T-cell (primary cell): Measurements from ENCODE around the gene GYPC. TPM values are rescaled to one million over a fixed set of nuclear protein-coding genes. Genes with fewer than 3 reads are reported as not detected.

Experiments used
- ATAC-seq, 4 experiments: fragments of 200-7000 bp in 3 of 4; fragments of 150-1000 bp in 1 of 4; cut with Tn5 transposase; replicated peaks in 1 of 4; 1 replicate in 3 of 4; 2 replicates in 1 of 4; pipeline ENCODE4 v1.10.0; 2021; ENCODE audit warnings: moderate library complexity in 3 of 4, mild to moderate bottlenecking in 2 of 4, moderate number of reproducible peaks in 1 of 4
- CTCF ChIA-PET, 2 donors: fragments of 300-600 bp; sonication (Branson Sonifier 250); formaldehyde crosslinking; loops; one replicate each; lab custom pipeline; 2022; ENCODE audit warnings: antibody characterized with exemption in 2 of 2; lab: Charles Lee
- POLR2A ChIA-PET, 2 donors: fragments of 300-600 bp; sonication (Branson Sonifier 250); formaldehyde crosslinking; loops; one replicate each; lab custom pipeline; 2022; ENCODE audit warnings: antibody characterized with exemption in 2 of 2; lab: Charles Lee
- DNase-seq, 35 experiments: peaks; one replicate each; pipeline versions ENCODE4 v3.0.0 to v3.0.0-alpha.2; 2013 to 2023
- H3K27ac ChIP-seq: one replicate; pipeline ENCODE4 v1.5.1; 2013; ENCODE audit warnings: low read length
- H3K27me3 ChIP-seq, 2 experiments: replicated peaks in 1 of 2; 1 replicate in 1 of 2; 2 replicates in 1 of 2; pipeline versions ENCODE4 v1.6.1 to v1.7.0; 2013; ENCODE audit warnings: low read length in 1 of 2, mixed read lengths in 1 of 2; ENCODE audit not compliant: control insufficient read depth in 2 of 2, insufficient read depth in 2 of 2; ENCODE audit errors: extremely low read depth in 1 of 2
- H3K36me3 ChIP-seq, 2 donors: 1 replicate in 1 of 2; 2 replicates in 1 of 2; pipeline versions ENCODE4 v1.6.1 to v1.7.0; 2013; ENCODE audit warnings: low read length in 1 of 2; ENCODE audit not compliant: control insufficient read depth in 2 of 2, insufficient read depth in 1 of 2; ENCODE audit errors: extremely low read depth in 1 of 2
- H3K4me1 ChIP-seq, 2 experiments: 1 replicate in 1 of 2; 2 replicates in 1 of 2; pipeline versions ENCODE4 v1.6.1 to v1.7.0; 2013; ENCODE audit warnings: low read length in 2 of 2, mixed read lengths in 1 of 2; ENCODE audit not compliant: insufficient read depth in 2 of 2, control insufficient read depth in 1 of 2; ENCODE audit errors: extremely low read depth in 1 of 2
- H3K4me3 ChIP-seq, 2 donors: 1 replicate in 1 of 2; 2 replicates in 1 of 2; pipeline versions ENCODE4 v1.5.1 to v1.7.0; 2013; ENCODE audit warnings: mild to moderate bottlenecking in 2 of 2, low read length in 1 of 2, moderate library complexity in 1 of 2; ENCODE audit not compliant: control insufficient read depth in 1 of 2; ENCODE audit errors: extremely low read depth in 1 of 2
- H3K9me3 ChIP-seq: 2 replicates; pipeline ENCODE4 v1.7.0; 2013
- H3K27ac Mint-ChIP-seq, 2 donors: one replicate each; pipeline ENCODE4 v1.8.0; 2020 to 2021; ENCODE audit warnings: mild to moderate bottlenecking in 2 of 2, mixed read lengths in 2 of 2
- H3K27me3 Mint-ChIP-seq, 2 donors: one replicate each; pipeline ENCODE4 v1.8.0; 2021 to 2022; ENCODE audit warnings: mixed read lengths in 2 of 2
- H3K36me3 Mint-ChIP-seq: one replicate; pipeline ENCODE4 v1.8.0; 2021; ENCODE audit warnings: mixed read lengths
- H3K4me1 Mint-ChIP-seq, 3 donors: one replicate each; pipeline ENCODE4 v1.8.0; 2020 to 2022; ENCODE audit warnings: mixed read lengths in 3 of 3, mild to moderate bottlenecking in 1 of 3
- H3K4me3 Mint-ChIP-seq, 3 donors: one replicate each; pipeline ENCODE4 v1.8.0; 2020 to 2022; ENCODE audit warnings: mild to moderate bottlenecking in 3 of 3, mixed read lengths in 3 of 3, moderate library complexity in 3 of 3
- H3K9me3 Mint-ChIP-seq, 3 donors: one replicate each; pipeline ENCODE4 v1.8.0; 2020 to 2022; ENCODE audit warnings: mixed read lengths in 3 of 3
- WGBS: methylation state at CpG from one replicate; pipeline ENCODE4 v1.1.5; 2013; ENCODE audit warnings: missing lambda C conversion rate; ENCODE audit not compliant: insufficient coverage; 5-methylcytosine and 5-hydroxymethylcytosine counted together
- total RNA-seq, 35 experiments: library from RNA in 6 of 35; stranded (reverse) in 6 of 35; fragments of 120-200 nt in 1 of 35; gene quantifications; one replicate each; pipeline versions ENCODE4 v1.2.1 to v1.2.4 and lab custom pipeline; 2013 to 2026

The GYPC gene
- total RNA-seq, 5 donors from 2014 or later (not counting 1 experiment from before 2014, with no cell fraction given) = 109 to 137 (median 116) TPM

GRCh38 chr2:126720638-126721037 is 64.7 kb downstream of the GYPC start:
- no peak for DNase-seq
- Histone ChIP-seq H3K4me1 (no peaks in the 10 kb centered on the region), H3K4me3 (no peak overlapping the region), H3K27me3 (no peaks in the 10 kb centered on the region), H3K9me3 (no peaks in the 10 kb centered on the region), H3K36me3 (no peaks in the 10 kb centered on the region), H3K27ac (no peak overlapping the region)
- Mint-ChIP-seq H3K36me3 (peaks cover 4% of the 10 kb centered on the region), H3K4me3 (no peak overlapping the region), H3K4me1 (peaks cover 0 to 7% (median 2%) of the 10 kb centered on the region in 3 donors), H3K27me3 (peaks cover 0 to 5% of the 10 kb centered on the region in 2 donors), H3K27ac (no peak overlapping the region), H3K9me3 (peaks cover 5 to 12% (median 9%) of the 10 kb centered on the region in 3 donors)
- no peak for ATAC-seq
- ChIA-PET CTCF (no interaction called here), POLR2A (no interaction called here)
- no CpG with 5 or more reads among the region's 2 CpGs for WGBS

- H3K27ac Mint-ChIP-seq = no peak overlapping the region
- Histone ChIP-seq H3K27me3 (no peaks in the 10 kb centered on the region), H3K36me3 (no peaks in the 10 kb centered on the region), H3K9me3 (no peaks in the 10 kb centered on the region), H3K4me3 (no peak overlapping the region), H3K4me1 (no peaks in the 10 kb centered on the region), H3K27ac (no peak overlapping the region)
- peaks cover 5 to 21% (median 19%) of the 10 kb centered on the region in 3 donors for H3K9me3 Mint-ChIP-seq
- ATAC-seq (no peak), DNase-seq (no peak)
- peaks cover 0 to 7% of the 10 kb centered on the region in 2 donors for H3K27me3 Mint-ChIP-seq
- ChIA-PET POLR2A (no interaction called here), CTCF (no interaction called here)
- WGBS = 88% methylated on average over 1 of the region's 2 CpGs
- H3K4me1 Mint-ChIP-seq = peaks cover 0 to 7% (median 2%) of the 10 kb centered on the region in 3 donors
- H3K4me3 Mint-ChIP-seq = no peak overlapping the region
- peaks cover 7% of the 10 kb centered on the region for H3K36me3 Mint-ChIP-seq
Observed at GRCh38 chr2:126722081-126722480, 66.1 kb downstream of the GYPC start.

GRCh38 chr2:126722546-126722945 is 66.6 kb downstream of the GYPC start:
- H3K36me3 Mint-ChIP-seq = peaks cover 7% of the 10 kb centered on the region
- ChIA-PET POLR2A (no interaction called here), CTCF (no interaction called here)
- Histone ChIP-seq H3K36me3 (no peaks in the 10 kb centered on the region), H3K27me3 (no peaks in the 10 kb centered on the region), H3K9me3 (no peaks in the 10 kb centered on the region), H3K4me3 (no peak overlapping the region), H3K4me1 (no peaks in the 10 kb centered on the region), H3K27ac (no peak overlapping the region)
- H3K27ac Mint-ChIP-seq = no peak overlapping the region
- H3K4me3 Mint-ChIP-seq = no peak overlapping the region
- H3K27me3 Mint-ChIP-seq = peaks cover 0 to 7% of the 10 kb centered on the region in 2 donors
- no CpG with 5 or more reads among the region's 4 CpGs for WGBS
- no peak for DNase-seq
- peaks cover 0 to 7% (median 2%) of the 10 kb centered on the region in 3 donors for H3K4me1 Mint-ChIP-seq
- no peak for ATAC-seq
- peaks cover 5 to 21% (median 19%) of the 10 kb centered on the region in 3 donors for H3K9me3 Mint-ChIP-seq

- peaks cover 0 to 7% of the 10 kb centered on the region in 2 donors for H3K27me3 Mint-ChIP-seq
- DNase-seq (no peak), ATAC-seq (no peak)
- H3K9me3 Mint-ChIP-seq = peaks cover 5 to 21% (median 19%) of the 10 kb centered on the region in 3 donors
- ChIA-PET CTCF (no interaction called here), POLR2A (interaction anchor here in 1 of 2 donors (0.6 kb wide), 1 partner anchor 22 kb away, joined by 3 read pairs; no protein-coding TSS in a partner anchor)
- no peak overlapping the region for H3K4me3 Mint-ChIP-seq
- Histone ChIP-seq H3K36me3 (no peaks in the 10 kb centered on the region), H3K9me3 (no peaks in the 10 kb centered on the region), H3K4me3 (no peak overlapping the region), H3K4me1 (no peaks in the 10 kb centered on the region), H3K27me3 (no peaks in the 10 kb centered on the region), H3K27ac (no peak overlapping the region)
- WGBS = 86% methylated on average over 2 of the region's 2 CpGs
- peaks cover 0 to 7% (median 2%) of the 10 kb centered on the region in 3 donors for H3K4me1 Mint-ChIP-seq
- no peak overlapping the region for H3K27ac Mint-ChIP-seq
- peaks cover 7% of the 10 kb centered on the region for H3K36me3 Mint-ChIP-seq
Observed at GRCh38 chr2:126723281-126723815, 67.4 kb downstream of the GYPC start.

- POLR2A ChIA-PET = interaction anchor here in 1 of 2 donors (0.6 kb wide), 1 partner anchor 439 kb away, joined by 5 read pairs; no protein-coding TSS in a partner anchor
- H3K27ac ChIP-seq = no peak overlapping the region
- CTCF ChIA-PET = no interaction called here
- Mint-ChIP-seq H3K4me3 (no peak overlapping the region), H3K4me1 (no peaks in the 10 kb centered on the region), H3K27ac (no peak overlapping the region), H3K36me3 (peaks cover 7% of the 10 kb centered on the region), H3K27me3 (peaks cover 0 to 7% of the 10 kb centered on the region in 2 donors), H3K9me3 (peaks cover 5 to 21% (median 19%) of the 10 kb centered on the region in 3 donors)
- DNase-seq (no peak), ATAC-seq (no peak)
- H3K27me3 ChIP-seq = peaks cover 0 to 11% of the 10 kb centered on the region in 2 experiments
- H3K4me1 ChIP-seq = no peaks in the 10 kb centered on the region
- no peaks in the 10 kb centered on the region for H3K9me3 ChIP-seq
- H3K4me3 ChIP-seq = no peak overlapping the region
- no peaks in the 10 kb centered on the region for H3K36me3 ChIP-seq
Observed at GRCh38 chr2:126725580-126725979, 69.6 kb downstream of the GYPC start.

- no peak overlapping the region for H3K4me3 Mint-ChIP-seq
- peaks cover 5 to 19% (median 15%) of the 10 kb centered on the region in 3 donors for H3K9me3 Mint-ChIP-seq
- DNase-seq (no peak), ATAC-seq (no peak)
- Histone ChIP-seq H3K36me3 (no peaks in the 10 kb centered on the region), H3K4me3 (no peak overlapping the region), H3K9me3 (no peaks in the 10 kb centered on the region), H3K27ac (no peak overlapping the region), H3K4me1 (no peaks in the 10 kb centered on the region), H3K27me3 (peaks cover 0 to 17% of the 10 kb centered on the region in 2 experiments)
- peaks cover 7% of the 10 kb centered on the region for H3K36me3 Mint-ChIP-seq
- H3K27ac Mint-ChIP-seq = no peak overlapping the region
- peaks cover 0 to 8% (median 4%) of the 10 kb centered on the region in 3 donors for H3K4me1 Mint-ChIP-seq
- peaks cover 0 to 2% of the 10 kb centered on the region in 2 donors for H3K27me3 Mint-ChIP-seq
- CTCF ChIA-PET = no interaction called here
- POLR2A ChIA-PET = interaction anchor here in 1 of 2 donors (0.5 kb wide), 1 partner anchor 15 kb away, joined by 4 read pairs; no protein-coding TSS in a partner anchor
- whole genome bisulfite sequencing = 86% methylated on average over 4 of the region's 4 CpGs
Observed at GRCh38 chr2:126729896-126730295, 73.9 kb downstream of the GYPC start.
